ENCODE data around the gene CARD11. TPM values are rescaled to one million over a fixed set of nuclear protein-coding genes. Genes with fewer than 3 reads are reported as not detected.

CARD11 gene
- total and polyA plus RNA-seq, 8 donors: 2.7 to 8.1 (median 3.9) TPM

- TF ChIP-seq, protein P1, sequence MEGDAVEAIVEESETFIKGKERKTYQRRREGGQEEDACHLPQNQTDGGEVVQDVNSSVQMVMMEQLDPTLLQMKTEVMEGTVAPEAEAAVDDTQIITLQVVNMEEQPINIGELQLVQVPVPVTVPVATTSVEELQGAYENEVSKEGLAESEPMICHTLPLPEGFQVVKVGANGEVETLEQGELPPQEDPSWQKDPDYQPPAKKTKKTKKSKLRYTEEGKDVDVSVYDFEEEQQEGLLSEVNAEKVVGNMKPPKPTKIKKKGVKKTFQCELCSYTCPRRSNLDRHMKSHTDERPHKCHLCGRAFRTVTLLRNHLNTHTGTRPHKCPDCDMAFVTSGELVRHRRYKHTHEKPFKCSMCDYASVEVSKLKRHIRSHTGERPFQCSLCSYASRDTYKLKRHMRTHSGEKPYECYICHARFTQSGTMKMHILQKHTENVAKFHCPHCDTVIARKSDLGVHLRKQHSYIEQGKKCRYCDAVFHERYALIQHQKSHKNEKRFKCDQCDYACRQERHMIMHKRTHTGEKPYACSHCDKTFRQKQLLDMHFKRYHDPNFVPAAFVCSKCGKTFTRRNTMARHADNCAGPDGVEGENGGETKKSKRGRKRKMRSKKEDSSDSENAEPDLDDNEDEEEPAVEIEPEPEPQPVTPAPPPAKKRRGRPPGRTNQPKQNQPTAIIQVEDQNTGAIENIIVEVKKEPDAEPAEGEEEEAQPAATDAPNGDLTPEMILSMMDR (IDR thresholded peaks at IDR 0.05): no peak
- H3K9me3 ChIP-seq: peaks cover 0 to 7% of the 10 kb centered on the region in 2 donors
- peaks cover 15 to 43% of the 10 kb centered on the region in 2 donors for H3K27me3 ChIP-seq
- H3K27ac ChIP-seq: no peak overlapping the region
- intact Hi-C loops (cut with DNase I): no loop called here
- no peak overlapping the region for H3K4me3 ChIP-seq
- DNase-seq (peak in 2 of 4 donors; percentile 13 to 17), ATAC-seq (no peak)
- no peaks in the 10 kb centered on the region for H3K4me1 ChIP-seq
- H3K36me3 ChIP-seq: no peaks in the 10 kb centered on the region
These were observed 13.4 kb upstream of the CARD11 start for GRCh38 chr7:3057066-3057420.

- DNase-seq (no peak), ATAC-seq (no peak)
- no peaks in the 10 kb centered on the region for H3K4me1 ChIP-seq
- no peak overlapping the region for H3K27ac ChIP-seq
- H3K4me3 ChIP-seq: no peak overlapping the region
- intact Hi-C loops (cut with DNase I): no loop called here
- no peaks in the 10 kb centered on the region for H3K36me3 ChIP-seq
- peaks cover 15 to 43% of the 10 kb centered on the region in 2 donors for H3K27me3 ChIP-seq
- peaks cover 0 to 10% of the 10 kb centered on the region in 2 donors for H3K9me3 ChIP-seq
- TF ChIP-seq, protein P1 (IDR thresholded peaks at IDR 0.05): no peak
These were observed 12.8 kb upstream of the CARD11 start for GRCh38 chr7:3056234-3057065.

GRCh38 chr7:3055626-3056025, 12.0 kb upstream of the CARD11 start:
- no peaks in the 10 kb centered on the region for H3K36me3 ChIP-seq
- no peaks in the 10 kb centered on the region for H3K4me1 ChIP-seq
- H3K27ac ChIP-seq: no peak overlapping the region
- H3K9me3 ChIP-seq: peaks cover 0 to 10% of the 10 kb centered on the region in 2 donors
- DNase-seq (no peak), ATAC-seq (no peak)
- peaks cover 15 to 43% of the 10 kb centered on the region in 2 donors for H3K27me3 ChIP-seq
- no peak overlapping the region for H3K4me3 ChIP-seq
- TF ChIP-seq, protein P1 (IDR thresholded peaks at IDR 0.05): no peak
- intact Hi-C loops (cut with DNase I): no loop called here

GRCh38 chr7:3042861-3043489, 692 bp downstream of the CARD11 start:
- ATAC-seq (peak; percentile 54), DNase-seq (no peak)
- Histone ChIP-seq H3K4me1 (no peaks in the 10 kb centered on the region), H3K9me3 (no peaks in the 10 kb centered on the region), H3K4me3 (peak overlapping the region in 1 of 2 donors; percentile 21), H3K36me3 (no peaks in the 10 kb centered on the region), H3K27ac (no peak overlapping the region), H3K27me3 (peaks cover 0 to 30% of the 10 kb centered on the region in 2 donors)
- TF ChIP-seq, protein P1 (IDR thresholded peaks at IDR 0.05): no peak
- intact Hi-C loops (cut with DNase I): no loop called here

- Histone ChIP-seq H3K4me3 (no peak overlapping the region), H3K4me1 (no peaks in the 10 kb centered on the region), H3K27ac (no peak overlapping the region), H3K36me3 (no peaks in the 10 kb centered on the region), H3K9me3 (no peaks in the 10 kb centered on the region), H3K27me3 (peaks cover 0 to 30% of the 10 kb centered on the region in 2 donors)
- DNase-seq (no peak), ATAC-seq (no peak)
- TF ChIP-seq, protein P1 (IDR thresholded peaks at IDR 0.05): no peak
- intact Hi-C loops (cut with DNase I): no loop called here
These were observed 1.5 kb downstream of the CARD11 start for GRCh38 chr7:3041986-3042675.

All from left lung (tissue), 10 donors.